ENCODE results near the gene PLXNA2. TPM values are rescaled to one million over a fixed set of nuclear protein-coding genes. Genes with fewer than 3 reads are reported as not detected.

The PLXNA2 gene
- total RNA-seq, 1 donor from 2014 or later: 14.1 TPM

GRCh38 chr1:208107425-208108212, 136.6 kb downstream of the PLXNA2 start:
- Histone ChIP-seq H3K27me3 (ENCODE audit: control insufficient read depth in 3 of 3, insufficient read depth in 3 of 3, low read length in 3 of 3) (no peaks in the 10 kb centered on the region), H3K4me1 (ENCODE audit: control insufficient read depth in 3 of 3, insufficient read depth in 3 of 3, low read length in 3 of 3) (peaks cover 10 to 40% (median 23%) of the 10 kb centered on the region in 3 donors), H3K9me3 (ENCODE audit: control insufficient read depth in 3 of 3, low read length in 3 of 3) (no peaks in the 10 kb centered on the region), H3K27ac (ENCODE audit: low read depth, low read length) (peak overlapping the region; percentile 54), H3K9ac (ENCODE audit: low read depth in 1 of 3, low read length in 3 of 3) (peak overlapping the region in 1 of 3 donors; percentile 16), H3K36me3 (ENCODE audit: control insufficient read depth in 3 of 3, insufficient read depth in 3 of 3, low read length in 3 of 3) (peaks cover 0 to 3% (median 0%) of the 10 kb centered on the region in 3 donors), H3K4me3 (ENCODE audit: low read length in 3 of 3) (no peak overlapping the region)

DNA sequence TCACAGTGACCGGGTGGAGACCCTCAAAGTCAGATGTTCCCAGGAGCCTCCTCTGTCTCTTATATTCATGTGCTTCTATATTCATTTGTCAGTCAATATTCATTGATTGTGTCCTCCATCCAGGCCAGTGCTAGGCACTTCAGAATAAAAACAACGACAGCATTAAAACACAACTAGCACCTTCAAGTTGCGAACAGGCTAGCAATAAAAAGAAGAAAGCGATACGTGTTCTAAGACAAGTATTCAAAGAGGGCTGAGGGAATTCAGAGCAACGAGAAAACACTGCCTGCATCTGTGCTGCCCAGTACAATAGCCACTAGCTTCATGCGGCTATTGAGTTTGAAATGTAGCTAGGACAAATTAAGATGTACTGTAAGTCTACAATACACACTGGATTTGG, 138.0 kb downstream of the PLXNA2 start:
- Histone ChIP-seq H3K27ac (ENCODE audit: low read depth, low read length) (no peak overlapping the region), H3K4me3 (ENCODE audit: low read length in 3 of 3) (no peak overlapping the region), H3K9me3 (ENCODE audit: control insufficient read depth in 3 of 3, low read length in 3 of 3) (no peaks in the 10 kb centered on the region), H3K9ac (ENCODE audit: low read depth in 1 of 3, low read length in 3 of 3) (no peak overlapping the region), H3K4me1 (ENCODE audit: control insufficient read depth in 3 of 3, insufficient read depth in 3 of 3, low read length in 3 of 3) (peaks cover 17 to 46% (median 33%) of the 10 kb centered on the region in 3 donors), H3K36me3 (ENCODE audit: control insufficient read depth in 3 of 3, insufficient read depth in 3 of 3, low read length in 3 of 3) (peaks cover 0 to 3% (median 0%) of the 10 kb centered on the region in 3 donors), H3K27me3 (ENCODE audit: control insufficient read depth in 3 of 3, insufficient read depth in 3 of 3, low read length in 3 of 3) (no peaks in the 10 kb centered on the region)

- Histone ChIP-seq H3K27me3 (ENCODE audit: control insufficient read depth in 3 of 3, insufficient read depth in 3 of 3, low read length in 3 of 3) (no peaks in the 10 kb centered on the region), H3K9me3 (ENCODE audit: control insufficient read depth in 3 of 3, low read length in 3 of 3) (no peaks in the 10 kb centered on the region), H3K4me3 (ENCODE audit: low read length in 3 of 3) (no peak overlapping the region), H3K9ac (ENCODE audit: low read depth in 1 of 3, low read length in 3 of 3) (peak overlapping the region in 1 of 3 donors; percentile 33), H3K4me1 (ENCODE audit: control insufficient read depth in 3 of 3, insufficient read depth in 3 of 3, low read length in 3 of 3) (peaks cover 21 to 47% (median 37%) of the 10 kb centered on the region in 3 donors), H3K27ac (ENCODE audit: low read depth, low read length) (no peak overlapping the region), H3K36me3 (ENCODE audit: control insufficient read depth in 3 of 3, insufficient read depth in 3 of 3, low read length in 3 of 3) (peaks cover 0 to 3% (median 0%) of the 10 kb centered on the region in 3 donors)
These were observed 138.4 kb downstream of the PLXNA2 start for GRCh38 chr1:208105756-208106155.

GRCh38 chr1:208103597-208104513, 140.3 kb downstream of the PLXNA2 start:
- Histone ChIP-seq H3K9me3 (ENCODE audit: control insufficient read depth in 3 of 3, low read length in 3 of 3) (no peaks in the 10 kb centered on the region), H3K4me1 (ENCODE audit: control insufficient read depth in 3 of 3, insufficient read depth in 3 of 3, low read length in 3 of 3) (peaks cover 21 to 34% (median 27%) of the 10 kb centered on the region in 3 donors), H3K9ac (ENCODE audit: low read depth in 1 of 3, low read length in 3 of 3) (peak overlapping the region in 1 of 3 donors; percentile 0), H3K27me3 (ENCODE audit: control insufficient read depth in 3 of 3, insufficient read depth in 3 of 3, low read length in 3 of 3) (no peaks in the 10 kb centered on the region), H3K36me3 (ENCODE audit: control insufficient read depth in 3 of 3, insufficient read depth in 3 of 3, low read length in 3 of 3) (peaks cover 0 to 3% (median under 1%) of the 10 kb centered on the region in 3 donors), H3K27ac (ENCODE audit: low read depth, low read length) (no peak overlapping the region), H3K4me3 (ENCODE audit: low read length in 3 of 3) (no peak overlapping the region)

GRCh38 chr1:208101661-208102431, 142.3 kb downstream of the PLXNA2 start:
- peaks cover 15 to 16% (median 16%) of the 10 kb centered on the region in 3 donors for H3K4me1 ChIP-seq (ENCODE audit: control insufficient read depth in 3 of 3, insufficient read depth in 3 of 3, low read length in 3 of 3)

GRCh38 chr1:208100906-208101305, 143.3 kb downstream of the PLXNA2 start:
- H3K4me3 ChIP-seq (ENCODE audit: low read length in 3 of 3): no peak overlapping the region
- H3K9me3 ChIP-seq (ENCODE audit: control insufficient read depth in 3 of 3, low read length in 3 of 3): no peaks in the 10 kb centered on the region
- peak overlapping the region in 1 of 3 donors; percentile 25 for H3K9ac ChIP-seq (ENCODE audit: low read depth in 1 of 3, low read length in 3 of 3)
- H3K27ac ChIP-seq (ENCODE audit: low read depth, low read length): no peak overlapping the region
- H3K27me3 ChIP-seq (ENCODE audit: control insufficient read depth in 3 of 3, insufficient read depth in 3 of 3, low read length in 3 of 3): no peaks in the 10 kb centered on the region
- peaks cover 11 to 19% (median 19%) of the 10 kb centered on the region in 3 donors for H3K36me3 ChIP-seq (ENCODE audit: control insufficient read depth in 3 of 3, insufficient read depth in 3 of 3, low read length in 3 of 3)
- H3K4me1 ChIP-seq (ENCODE audit: control insufficient read depth in 3 of 3, insufficient read depth in 3 of 3, low read length in 3 of 3): peaks cover 14 to 16% (median 16%) of the 10 kb centered on the region in 3 donors

More at GRCh38 chr1:208101661-208102431, 142.3 kb downstream of the PLXNA2 start:
- Histone ChIP-seq H3K36me3 (ENCODE audit: control insufficient read depth in 3 of 3, insufficient read depth in 3 of 3, low read length in 3 of 3) (peaks cover 4 to 14% (median 11%) of the 10 kb centered on the region in 3 donors), H3K27ac (ENCODE audit: low read depth, low read length) (no peak overlapping the region), H3K4me3 (ENCODE audit: low read length in 3 of 3) (no peak overlapping the region), H3K9me3 (ENCODE audit: control insufficient read depth in 3 of 3, low read length in 3 of 3) (no peaks in the 10 kb centered on the region), H3K9ac (ENCODE audit: low read depth in 1 of 3, low read length in 3 of 3) (no peak overlapping the region), H3K27me3 (ENCODE audit: control insufficient read depth in 3 of 3, insufficient read depth in 3 of 3, low read length in 3 of 3) (no peaks in the 10 kb centered on the region)

- H3K27me3 ChIP-seq (ENCODE audit: control insufficient read depth in 3 of 3, insufficient read depth in 3 of 3, low read length in 3 of 3): no peaks in the 10 kb centered on the region
- H3K4me1 ChIP-seq (ENCODE audit: control insufficient read depth in 3 of 3, insufficient read depth in 3 of 3, low read length in 3 of 3): peaks cover 14 to 16% (median 16%) of the 10 kb centered on the region in 3 donors
- H3K27ac ChIP-seq (ENCODE audit: low read depth, low read length): no peak overlapping the region
- H3K9me3 ChIP-seq (ENCODE audit: control insufficient read depth in 3 of 3, low read length in 3 of 3): no peaks in the 10 kb centered on the region
- peaks cover 15 to 27% (median 26%) of the 10 kb centered on the region in 3 donors for H3K36me3 ChIP-seq (ENCODE audit: control insufficient read depth in 3 of 3, insufficient read depth in 3 of 3, low read length in 3 of 3)
- no peak overlapping the region for H3K4me3 ChIP-seq (ENCODE audit: low read length in 3 of 3)
- no peak overlapping the region for H3K9ac ChIP-seq (ENCODE audit: low read depth in 1 of 3, low read length in 3 of 3)
These were observed 144.1 kb downstream of the PLXNA2 start for GRCh38 chr1:208100106-208100505.

- H3K36me3 ChIP-seq (ENCODE audit: control insufficient read depth in 3 of 3, insufficient read depth in 3 of 3, low read length in 3 of 3): peaks cover 22 to 32% (median 29%) of the 10 kb centered on the region in 3 donors
These were observed 145.4 kb downstream of the PLXNA2 start for GRCh38 chr1:208098773-208099172.

More at GRCh38 chr1:208098773-208099172, 145.4 kb downstream of the PLXNA2 start:
- Histone ChIP-seq H3K27ac (ENCODE audit: low read depth, low read length) (no peak overlapping the region), H3K9me3 (ENCODE audit: control insufficient read depth in 3 of 3, low read length in 3 of 3) (no peaks in the 10 kb centered on the region), H3K4me3 (ENCODE audit: low read length in 3 of 3) (no peak overlapping the region), H3K27me3 (ENCODE audit: control insufficient read depth in 3 of 3, insufficient read depth in 3 of 3, low read length in 3 of 3) (no peaks in the 10 kb centered on the region), H3K9ac (ENCODE audit: low read depth in 1 of 3, low read length in 3 of 3) (no peak overlapping the region), H3K4me1 (ENCODE audit: control insufficient read depth in 3 of 3, insufficient read depth in 3 of 3, low read length in 3 of 3) (peaks cover 14 to 16% (median 16%) of the 10 kb centered on the region in 3 donors)

Measured in skeletal muscle tissue (tissue), 4 donors.